Right lobe of liver (tissue), 4 donors: ENCODE results near the gene MYO5B.

Source experiments
- CTCF ChIP-seq, 4 donors: fragments of 200-600 bp in 3 of 4; fragments of 450-650 bp in 1 of 4; IDR thresholded peaks; one replicate each; pipeline versions ENCODE4 v1.5.1 to v1.8.0; 2016 to 2022; ENCODE audit warnings: antibody characterized with exemption in 4 of 4, mild to moderate bottlenecking in 2 of 4
- POLR2A ChIP-seq: fragments of 450-650 bp; IDR thresholded peaks from one replicate; pipeline ENCODE4 v1.6.1; 2017; ENCODE audit warnings: antibody characterized with exemption, mild to moderate bottlenecking
- donor health status: DM: no; HTN: no; CAD: no.
- donor health status: DM: no; HTN: no; CAD: no.
- donor health status: DM: no; HTN: yes; CAD: no.

DNA sequence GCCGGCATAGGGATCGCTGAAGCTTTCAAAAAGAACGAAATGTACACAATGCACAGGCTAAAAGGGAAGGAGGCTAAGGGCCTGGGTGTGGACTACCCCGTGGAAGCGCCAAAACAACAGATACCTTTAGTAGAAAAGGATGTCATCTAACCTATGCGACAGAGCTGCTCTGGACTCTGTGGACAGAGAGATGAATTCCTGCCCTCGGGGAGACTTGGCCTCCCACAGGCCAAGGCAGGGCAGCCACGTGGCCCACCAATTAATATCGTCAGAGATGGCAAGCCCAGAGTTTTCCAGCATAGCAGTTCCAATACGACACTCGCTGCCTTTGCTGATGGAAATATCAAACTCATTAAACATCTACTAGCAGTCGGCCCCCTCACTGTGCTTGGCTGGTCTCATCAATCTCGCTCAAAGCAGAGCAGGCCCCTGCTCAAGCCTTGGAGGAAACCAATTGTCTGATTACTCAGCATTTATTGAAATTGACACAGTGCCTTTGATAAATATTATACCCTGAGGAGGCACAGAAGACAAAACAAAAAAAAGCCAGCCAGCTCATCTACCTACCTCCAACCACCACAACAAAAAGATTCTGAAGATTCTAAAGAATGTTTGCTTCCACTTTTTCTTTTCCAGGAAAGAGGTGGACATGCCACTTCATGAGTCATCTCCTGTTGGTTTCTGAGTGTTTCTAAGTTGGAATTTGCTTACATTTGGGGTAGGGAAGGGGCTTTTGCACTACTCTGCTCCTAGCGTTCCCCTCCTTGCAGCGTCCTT lies 302.6 kb downstream of the MYO5B start:
- TF ChIP-seq POLR2A = no peak
- TF ChIP-seq CTCF (IDR thresholded peaks at IDR 0.05) = no peak
